ENCODE data around the gene ERG. TPM values are rescaled to one million over a fixed set of nuclear protein-coding genes. Genes with fewer than 3 reads are reported as not detected.

The ERG gene
- total RNA-seq, 1 donor from 2014 or later, result not detected

DNA sequence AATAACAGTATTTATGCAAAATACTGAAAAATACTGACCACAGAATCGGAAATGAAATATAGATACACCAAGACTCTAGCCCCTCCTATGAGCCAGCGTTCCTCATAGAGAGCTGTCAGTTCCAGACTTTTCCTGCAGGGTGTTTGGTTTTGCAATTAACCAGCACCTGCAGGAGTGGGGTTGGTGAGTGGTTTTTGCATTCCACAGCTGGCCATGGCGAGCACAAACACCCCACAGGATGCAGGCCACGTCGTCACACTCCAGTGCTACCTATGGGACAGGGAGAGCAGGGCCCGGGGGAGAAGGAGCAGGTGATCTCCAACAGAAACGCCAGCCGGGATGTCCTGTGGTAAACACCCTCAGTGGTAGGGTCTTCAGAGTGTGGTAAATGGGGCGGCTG is 94.1 kb downstream of the ERG start:
- no peak for DNase-seq (ENCODE audit: low spot score)
- intact Hi-C loops (cut with micrococcal nuclease), result no loop called here
- H3K9me3 Mint-ChIP-seq, result no peaks in the 10 kb centered on the region
- H3K4me1 Mint-ChIP-seq (ENCODE audit: low read depth), result no peaks in the 10 kb centered on the region
- H3K36me3 Mint-ChIP-seq (ENCODE audit: low read depth), result no peaks in the 10 kb centered on the region
- no peak overlapping the region for H3K27ac Mint-ChIP-seq
- peaks cover 13% of the 10 kb centered on the region for H3K27me3 Mint-ChIP-seq (ENCODE audit: insufficient read depth)
- H3K4me3 Mint-ChIP-seq, result no peak overlapping the region

DNA sequence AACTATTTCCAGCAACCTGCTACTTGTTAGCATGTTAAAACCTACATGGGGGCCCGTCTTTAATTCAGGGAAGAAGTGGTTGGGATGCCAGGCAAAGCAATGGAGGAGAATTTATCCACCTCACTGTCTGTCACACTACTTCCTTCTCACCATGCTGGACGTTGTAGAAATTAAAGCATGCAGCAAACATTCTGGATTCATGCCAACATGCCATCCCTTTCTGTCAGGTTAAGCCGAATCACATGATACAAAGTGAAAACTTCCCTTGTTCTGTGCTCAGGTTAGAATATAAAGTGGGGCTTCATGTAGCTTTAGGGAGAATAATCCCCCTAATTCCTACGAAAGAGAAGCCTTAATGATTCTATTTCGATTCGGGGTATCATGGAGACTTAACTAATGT is 95.5 kb downstream of the ERG start:
- Mint-ChIP-seq H3K27ac (no peak overlapping the region), H3K27me3 (ENCODE audit: insufficient read depth) (peaks cover 13% of the 10 kb centered on the region), H3K36me3 (ENCODE audit: low read depth) (no peaks in the 10 kb centered on the region), H3K4me1 (ENCODE audit: low read depth) (no peaks in the 10 kb centered on the region), H3K4me3 (no peak overlapping the region), H3K9me3 (no peaks in the 10 kb centered on the region)
- intact Hi-C loops (cut with micrococcal nuclease), result no loop called here
- no peak for DNase-seq (ENCODE audit: low spot score)

DNA sequence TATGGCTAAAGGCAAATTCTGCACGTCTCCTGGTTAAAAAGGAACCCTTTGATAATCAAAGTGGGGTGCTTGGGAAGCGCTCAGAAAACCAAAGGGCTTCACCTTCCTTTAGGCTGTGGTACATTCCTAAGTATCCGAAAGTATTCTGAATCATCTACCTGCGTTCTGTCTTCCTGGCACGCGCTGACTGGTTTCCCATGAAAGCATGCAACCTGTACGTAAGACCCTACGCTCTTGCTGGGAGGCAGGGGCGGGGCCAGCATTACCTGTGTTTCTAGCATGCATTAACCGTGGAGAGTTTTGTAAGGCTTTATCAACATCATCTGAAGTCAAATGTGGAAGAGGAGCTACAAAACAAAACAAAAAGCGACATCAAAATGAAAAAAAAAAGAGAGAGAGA is 96.0 kb downstream of the ERG start:
- Mint-ChIP-seq H3K9me3 (no peaks in the 10 kb centered on the region), H3K36me3 (ENCODE audit: low read depth) (no peaks in the 10 kb centered on the region), H3K27me3 (ENCODE audit: insufficient read depth) (peaks cover 13% of the 10 kb centered on the region), H3K27ac (no peak overlapping the region), H3K4me3 (no peak overlapping the region), H3K4me1 (ENCODE audit: low read depth) (no peaks in the 10 kb centered on the region)
- intact Hi-C loops (cut with micrococcal nuclease), result no loop called here
- DNase-seq (ENCODE audit: low spot score), result no peak

DNA sequence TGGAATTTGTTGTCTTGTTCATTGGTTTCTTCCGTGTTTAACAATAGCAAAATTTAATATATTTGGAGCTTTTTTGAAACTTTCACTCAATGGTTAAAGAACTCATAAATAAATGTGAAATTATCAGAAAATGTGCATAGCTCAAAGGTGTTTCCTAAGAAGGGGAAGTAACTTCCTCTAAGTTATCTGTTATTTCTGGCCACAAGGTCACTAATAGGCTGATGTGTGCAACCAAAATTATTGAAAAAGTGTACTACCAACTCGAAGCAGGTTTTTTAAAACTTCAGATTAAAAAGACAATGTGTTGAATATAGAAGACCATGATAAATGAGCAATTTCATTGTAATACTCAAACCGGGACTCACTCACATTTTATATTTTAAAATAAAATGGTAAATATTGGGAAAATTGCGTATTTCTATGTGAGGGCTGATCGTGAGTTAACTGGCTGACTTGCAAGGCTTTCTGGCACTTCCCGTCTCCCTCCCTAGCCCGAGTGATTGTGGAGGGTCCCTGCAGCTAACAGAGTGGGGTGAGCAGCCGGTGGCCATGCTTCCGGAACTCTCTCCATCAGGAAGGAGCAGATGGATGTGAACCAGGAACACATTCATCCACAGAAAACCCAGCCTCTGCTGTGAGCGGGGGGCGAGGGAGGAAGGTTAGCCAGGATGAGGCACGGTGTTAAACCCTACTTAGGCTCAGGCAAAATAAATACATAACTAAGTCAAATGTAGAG is 96.9 kb downstream of the ERG start:
- H3K9me3 Mint-ChIP-seq, result no peaks in the 10 kb centered on the region
- intact Hi-C loops (cut with micrococcal nuclease), result no loop called here
- DNase-seq (ENCODE audit: low spot score), result no peak
- H3K27ac Mint-ChIP-seq, result no peak overlapping the region
- H3K27me3 Mint-ChIP-seq (ENCODE audit: insufficient read depth), result peaks cover 14% of the 10 kb centered on the region
- no peak overlapping the region for H3K4me3 Mint-ChIP-seq
- H3K4me1 Mint-ChIP-seq (ENCODE audit: low read depth), result no peaks in the 10 kb centered on the region
- H3K36me3 Mint-ChIP-seq (ENCODE audit: low read depth), result no peaks in the 10 kb centered on the region

DNA sequence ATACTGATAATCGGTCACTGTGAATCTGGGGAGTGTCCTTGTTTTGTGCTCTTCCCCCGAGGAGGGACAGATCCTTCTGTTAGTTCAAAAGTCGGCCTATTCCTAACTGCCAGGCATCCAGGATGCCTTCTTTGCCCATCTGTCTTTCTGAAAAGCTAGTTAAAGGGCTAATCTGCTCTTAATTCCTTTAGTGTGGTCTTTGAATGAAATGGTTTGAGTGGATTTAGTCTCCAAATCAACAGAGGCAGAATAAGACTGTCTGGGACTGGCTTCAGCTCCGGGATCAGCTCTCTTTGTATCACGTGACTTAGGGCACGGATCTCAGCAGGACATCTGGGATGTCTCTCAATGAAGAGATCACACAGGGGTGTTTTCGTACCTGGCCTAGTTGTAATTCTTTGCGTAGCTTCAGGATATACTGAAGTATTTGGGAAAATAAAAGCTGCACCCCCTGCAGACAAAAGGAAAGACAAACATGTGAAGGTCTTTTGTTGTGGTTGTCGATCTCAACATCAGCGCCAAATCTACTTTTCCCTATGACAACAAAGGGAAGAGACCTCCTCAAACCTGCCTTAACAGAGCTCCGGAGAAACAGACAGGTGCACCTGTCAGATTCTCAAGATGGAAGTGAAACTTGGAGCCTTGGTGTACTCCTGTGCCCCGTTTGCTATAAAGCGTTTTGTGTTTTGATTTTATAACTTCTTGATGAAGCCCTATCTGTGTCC is 97.9 kb downstream of the ERG start:
- no peak for DNase-seq (ENCODE audit: low spot score)
- Mint-ChIP-seq H3K27me3 (ENCODE audit: insufficient read depth) (peaks cover 14% of the 10 kb centered on the region), H3K4me1 (ENCODE audit: low read depth) (no peaks in the 10 kb centered on the region), H3K36me3 (ENCODE audit: low read depth) (no peaks in the 10 kb centered on the region), H3K9me3 (no peaks in the 10 kb centered on the region), H3K4me3 (no peak overlapping the region), H3K27ac (no peak overlapping the region)
- intact Hi-C loops (cut with micrococcal nuclease), result no loop called here

DNA sequence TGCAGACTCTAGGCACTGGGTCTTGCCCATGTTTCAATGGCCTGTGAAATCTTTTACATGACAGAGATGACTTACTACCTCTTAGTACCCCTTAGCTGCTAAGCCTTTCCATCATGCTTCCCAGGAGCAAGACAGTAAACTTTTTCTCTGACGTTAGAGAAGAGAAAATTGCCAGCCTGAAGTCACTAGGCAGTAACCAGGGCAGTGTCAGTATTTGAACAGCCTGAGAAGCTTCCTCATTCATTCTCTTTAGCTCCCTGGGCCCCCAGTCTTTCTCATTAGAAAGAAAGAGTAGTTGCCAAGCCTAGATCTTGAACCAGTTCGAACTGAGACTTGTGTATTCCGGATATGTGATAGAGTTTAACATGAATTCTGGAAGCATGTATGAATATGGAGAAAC is 99.2 kb downstream of the ERG start:
- no peak overlapping the region for H3K4me3 Mint-ChIP-seq

DNA sequence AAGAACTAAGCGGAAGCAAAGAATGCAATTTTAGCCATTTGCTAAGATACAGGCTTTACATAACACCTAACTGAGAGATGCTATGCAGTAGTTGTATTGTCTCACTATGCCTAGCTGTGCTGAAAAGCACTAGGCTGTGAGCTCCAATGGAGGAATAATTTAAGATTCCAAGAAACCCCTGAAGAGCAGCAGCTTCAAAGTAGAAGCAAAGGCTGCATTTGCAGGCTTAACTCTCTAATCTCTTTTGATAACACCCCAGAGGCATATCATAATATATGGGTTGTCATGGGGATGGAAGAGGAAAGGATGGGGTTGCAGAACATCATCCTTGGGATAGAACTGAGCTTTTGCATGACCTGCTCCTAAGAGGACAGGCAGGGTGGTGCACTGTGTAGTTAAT is 102.0 kb downstream of the ERG start:
- Mint-ChIP-seq H3K36me3 (ENCODE audit: low read depth) (no peaks in the 10 kb centered on the region), H3K4me1 (ENCODE audit: low read depth) (no peaks in the 10 kb centered on the region)

More for the DNA sequence above, 99.2 kb downstream of the ERG start:
- DNase-seq (ENCODE audit: low spot score), result no peak
- H3K4me1 Mint-ChIP-seq (ENCODE audit: low read depth), result no peaks in the 10 kb centered on the region
- peaks cover 10% of the 10 kb centered on the region for H3K27me3 Mint-ChIP-seq (ENCODE audit: insufficient read depth)
- intact Hi-C loops (cut with micrococcal nuclease), result no loop called here
- H3K27ac Mint-ChIP-seq, result no peak overlapping the region
- no peaks in the 10 kb centered on the region for H3K36me3 Mint-ChIP-seq (ENCODE audit: low read depth)
- no peaks in the 10 kb centered on the region for H3K9me3 Mint-ChIP-seq

DNA sequence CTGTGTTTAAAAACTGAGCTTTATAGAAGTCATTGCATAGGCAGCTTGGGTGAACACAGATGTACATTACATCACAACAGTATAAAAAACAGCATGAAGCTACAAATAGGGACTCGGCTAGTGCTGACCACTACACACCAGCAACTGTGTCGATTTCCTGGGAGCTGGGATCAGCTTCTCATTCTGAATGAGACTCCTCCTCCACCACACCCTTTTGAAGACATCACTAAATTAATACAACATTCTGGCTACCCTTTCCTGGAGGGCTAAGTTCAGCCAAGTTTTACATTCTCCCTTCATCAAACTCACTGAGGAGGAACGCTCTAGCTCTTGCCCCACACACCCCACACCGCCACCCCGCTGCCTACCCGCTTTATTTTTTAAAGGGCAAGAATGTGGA is 102.7 kb downstream of the ERG start:
- H3K4me1 Mint-ChIP-seq (ENCODE audit: low read depth), result no peaks in the 10 kb centered on the region
- intact Hi-C loops (cut with micrococcal nuclease), result no loop called here
- no peaks in the 10 kb centered on the region for H3K36me3 Mint-ChIP-seq (ENCODE audit: low read depth)
- peaks cover 12% of the 10 kb centered on the region for H3K27me3 Mint-ChIP-seq (ENCODE audit: insufficient read depth)
- no peak for DNase-seq (ENCODE audit: low spot score)
- H3K27ac Mint-ChIP-seq, result no peak overlapping the region
- no peaks in the 10 kb centered on the region for H3K9me3 Mint-ChIP-seq
- no peak overlapping the region for H3K4me3 Mint-ChIP-seq

More for the DNA sequence above, 102.0 kb downstream of the ERG start:
- no peak overlapping the region for H3K4me3 Mint-ChIP-seq
- DNase-seq (ENCODE audit: low spot score), result no peak
- no peak overlapping the region for H3K27ac Mint-ChIP-seq
- intact Hi-C loops (cut with micrococcal nuclease), result no loop called here
- H3K9me3 Mint-ChIP-seq, result no peaks in the 10 kb centered on the region
- peaks cover 12% of the 10 kb centered on the region for H3K27me3 Mint-ChIP-seq (ENCODE audit: insufficient read depth)

DNA sequence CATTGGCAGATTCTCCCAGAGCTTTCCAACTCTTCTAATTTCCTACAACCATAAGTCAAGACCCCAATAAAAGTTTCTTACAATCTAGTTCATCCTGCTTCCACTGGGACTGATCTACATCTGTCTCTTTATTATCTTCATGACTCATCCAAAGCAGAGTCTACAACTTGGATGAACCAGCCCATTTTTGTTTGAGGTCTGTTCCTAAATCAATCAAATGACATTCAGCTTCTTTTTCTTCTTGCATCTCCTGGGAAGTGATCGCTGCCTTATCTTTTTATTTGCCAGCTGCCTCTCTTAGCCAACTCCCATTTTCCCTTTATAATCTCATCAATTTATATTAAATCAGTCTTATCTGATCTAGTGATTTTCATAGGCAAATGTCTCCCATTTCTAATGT is 105.6 kb downstream of the ERG start:
- H3K4me3 Mint-ChIP-seq, result no peak overlapping the region

DNA sequence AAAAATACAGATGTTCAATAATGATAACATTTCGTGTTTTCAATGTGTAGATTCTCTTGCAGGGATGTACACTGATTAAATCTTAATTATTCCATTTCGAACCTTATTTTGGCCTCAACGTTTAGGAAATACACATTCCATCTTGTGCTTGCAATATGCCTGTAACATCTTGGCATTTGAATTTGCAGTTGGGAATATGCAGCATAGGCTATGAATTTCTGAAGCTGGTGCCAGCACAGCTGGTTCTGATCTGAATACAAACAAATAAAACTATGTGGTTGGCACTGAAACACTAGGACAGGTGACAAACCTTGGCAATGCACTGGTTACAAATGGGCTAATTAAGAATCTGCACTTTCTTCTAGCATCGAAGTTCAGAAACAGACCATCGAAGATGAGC is 108.4 kb downstream of the ERG start:
- Mint-ChIP-seq H3K9me3 (no peaks in the 10 kb centered on the region), H3K27ac (no peak overlapping the region), H3K27me3 (ENCODE audit: insufficient read depth) (peaks cover 7% of the 10 kb centered on the region), H3K4me3 (no peak overlapping the region), H3K4me1 (ENCODE audit: low read depth) (peaks cover 11% of the 10 kb centered on the region), H3K36me3 (ENCODE audit: low read depth) (no peaks in the 10 kb centered on the region)
- intact Hi-C loops (cut with micrococcal nuclease), result no loop called here
- DNase-seq (ENCODE audit: low spot score), result no peak

More for the DNA sequence above, 105.6 kb downstream of the ERG start:
- Mint-ChIP-seq H3K4me1 (ENCODE audit: low read depth) (peaks cover under 1% of the 10 kb centered on the region), H3K27ac (no peak overlapping the region), H3K36me3 (ENCODE audit: low read depth) (no peaks in the 10 kb centered on the region), H3K27me3 (ENCODE audit: insufficient read depth) (peaks cover 7% of the 10 kb centered on the region), H3K9me3 (no peaks in the 10 kb centered on the region)
- intact Hi-C loops (cut with micrococcal nuclease), result no loop called here
- no peak for DNase-seq (ENCODE audit: low spot score)

DNA sequence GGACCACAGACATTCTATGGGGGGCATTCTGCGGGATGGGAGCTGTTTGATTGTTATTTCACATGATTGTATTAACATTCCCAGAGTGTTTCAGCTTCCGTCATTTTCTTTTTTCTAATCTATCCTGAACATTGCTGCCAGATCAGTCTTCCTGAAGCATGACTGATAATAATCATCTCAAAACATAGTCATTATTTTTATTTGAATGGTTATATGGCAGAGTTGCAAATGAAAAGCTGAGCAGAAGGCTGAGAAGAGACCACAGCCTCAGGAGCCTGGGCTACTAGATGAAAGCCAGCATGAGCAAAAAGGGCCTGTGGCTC is 109.0 kb downstream of the ERG start:
- intact Hi-C loops (cut with micrococcal nuclease), result no loop called here

DNA sequence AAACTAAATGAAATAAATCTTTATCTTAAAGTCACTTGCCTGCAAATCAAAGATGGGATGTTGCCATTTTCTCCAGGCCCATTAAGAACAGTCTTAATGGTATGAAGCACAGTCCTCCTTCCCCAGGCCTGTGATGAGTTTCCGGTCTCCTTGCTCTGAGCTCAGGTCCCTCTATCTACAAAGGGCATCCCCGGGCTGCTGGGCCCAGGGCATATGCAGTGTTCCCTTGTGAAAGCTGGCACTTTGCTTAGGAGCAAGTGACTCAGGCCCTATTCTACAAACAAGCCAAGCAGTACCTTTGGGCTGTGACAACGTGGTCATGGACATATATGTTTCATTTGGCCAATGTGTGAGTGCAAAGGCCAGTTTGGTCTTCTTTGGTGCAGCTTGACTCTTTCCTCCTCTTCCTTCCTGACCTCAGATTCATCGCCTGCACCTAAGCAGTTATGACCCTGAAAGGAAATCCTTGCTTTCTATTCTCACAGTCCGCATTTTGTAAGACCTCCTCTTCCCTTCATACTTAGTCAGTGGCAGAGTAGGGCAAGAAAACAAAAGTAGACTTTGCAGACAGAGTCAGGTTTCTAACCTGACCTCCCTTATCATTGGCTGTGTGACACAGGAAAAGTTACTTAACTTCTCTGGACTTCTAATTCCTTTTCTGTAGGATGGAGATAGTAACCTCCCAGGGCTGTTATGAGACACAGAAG is 109.5 kb downstream of the ERG start:
- DNase-seq (ENCODE audit: low spot score), result no peak
- Mint-ChIP-seq H3K4me1 (ENCODE audit: low read depth) (peaks cover 11% of the 10 kb centered on the region), H3K9me3 (no peaks in the 10 kb centered on the region), H3K27me3 (ENCODE audit: insufficient read depth) (peaks cover 11% of the 10 kb centered on the region), H3K27ac (no peak overlapping the region), H3K36me3 (ENCODE audit: low read depth) (no peaks in the 10 kb centered on the region), H3K4me3 (no peak overlapping the region)
- intact Hi-C loops (cut with micrococcal nuclease), result no loop called here

More for the DNA sequence above, 109.0 kb downstream of the ERG start:
- no peaks in the 10 kb centered on the region for H3K9me3 Mint-ChIP-seq
- H3K4me1 Mint-ChIP-seq (ENCODE audit: low read depth), result peaks cover 11% of the 10 kb centered on the region
- H3K27me3 Mint-ChIP-seq (ENCODE audit: insufficient read depth), result peaks cover 10% of the 10 kb centered on the region
- no peaks in the 10 kb centered on the region for H3K36me3 Mint-ChIP-seq (ENCODE audit: low read depth)
- no peak overlapping the region for H3K27ac Mint-ChIP-seq
- no peak for DNase-seq (ENCODE audit: low spot score)
- no peak overlapping the region for H3K4me3 Mint-ChIP-seq

DNA sequence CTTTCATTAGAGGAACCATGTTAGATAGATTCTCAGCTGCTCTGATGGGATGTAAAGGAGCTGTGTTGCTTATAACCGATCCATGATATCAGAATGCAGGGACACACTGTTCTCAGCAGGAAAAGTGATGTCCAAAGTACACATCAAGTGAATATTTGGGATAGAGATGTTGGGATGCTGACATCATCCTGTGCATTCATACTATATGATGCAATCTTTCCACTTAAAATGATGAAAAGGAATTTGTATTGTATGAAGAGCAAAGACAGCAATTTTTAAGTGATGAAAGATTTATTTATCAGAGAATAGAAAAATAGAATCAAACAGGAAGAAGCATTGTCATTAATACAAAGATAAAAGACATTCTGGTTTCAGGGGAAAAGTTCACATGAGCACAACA is 110.1 kb downstream of the ERG start:
- H3K27me3 Mint-ChIP-seq (ENCODE audit: insufficient read depth), result peaks cover 9% of the 10 kb centered on the region
- no peaks in the 10 kb centered on the region for H3K36me3 Mint-ChIP-seq (ENCODE audit: low read depth)
- H3K4me1 Mint-ChIP-seq (ENCODE audit: low read depth), result peaks cover 11% of the 10 kb centered on the region
- H3K4me3 Mint-ChIP-seq, result no peak overlapping the region
- H3K27ac Mint-ChIP-seq, result no peak overlapping the region
- no peaks in the 10 kb centered on the region for H3K9me3 Mint-ChIP-seq
- no peak for DNase-seq (ENCODE audit: low spot score)
- intact Hi-C loops (cut with micrococcal nuclease), result no loop called here

Measured in activated T-helper 1 cell treated with anti-CD3 and anti-CD28 coated beads, Interleukin-12 subunit alpha, Interleukin-12 subunit beta, Interleukin-2, Interleukin-4 antibody, amounts not matched to agents 30 ng/mL and 10 ng/mL and 1 ng/mL, durations not matched to agents 14 hours and 24 hours and 36 hours (primary cell).